ENCODE data around the gene NUP50.

DNA sequence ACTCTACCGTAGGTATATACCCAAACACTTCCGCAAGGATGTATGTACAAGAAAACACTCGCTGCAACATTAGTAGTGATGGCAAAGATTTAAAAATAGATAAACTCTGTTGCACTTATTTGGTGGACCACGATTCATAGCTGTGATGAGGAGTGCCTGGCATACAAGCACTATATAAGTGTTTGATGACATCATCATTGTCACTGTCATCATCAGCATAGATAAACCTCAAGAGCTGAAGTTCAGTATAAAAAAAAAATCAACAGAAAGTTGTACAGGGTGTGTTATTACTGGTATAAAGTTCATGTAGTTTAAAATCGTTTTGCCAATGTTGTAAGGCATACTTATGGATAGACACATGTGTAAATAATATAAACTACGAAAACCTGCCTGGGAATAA is 24.0 kb upstream of the NUP50 start:
- TF ChIP-seq, protein P1, sequence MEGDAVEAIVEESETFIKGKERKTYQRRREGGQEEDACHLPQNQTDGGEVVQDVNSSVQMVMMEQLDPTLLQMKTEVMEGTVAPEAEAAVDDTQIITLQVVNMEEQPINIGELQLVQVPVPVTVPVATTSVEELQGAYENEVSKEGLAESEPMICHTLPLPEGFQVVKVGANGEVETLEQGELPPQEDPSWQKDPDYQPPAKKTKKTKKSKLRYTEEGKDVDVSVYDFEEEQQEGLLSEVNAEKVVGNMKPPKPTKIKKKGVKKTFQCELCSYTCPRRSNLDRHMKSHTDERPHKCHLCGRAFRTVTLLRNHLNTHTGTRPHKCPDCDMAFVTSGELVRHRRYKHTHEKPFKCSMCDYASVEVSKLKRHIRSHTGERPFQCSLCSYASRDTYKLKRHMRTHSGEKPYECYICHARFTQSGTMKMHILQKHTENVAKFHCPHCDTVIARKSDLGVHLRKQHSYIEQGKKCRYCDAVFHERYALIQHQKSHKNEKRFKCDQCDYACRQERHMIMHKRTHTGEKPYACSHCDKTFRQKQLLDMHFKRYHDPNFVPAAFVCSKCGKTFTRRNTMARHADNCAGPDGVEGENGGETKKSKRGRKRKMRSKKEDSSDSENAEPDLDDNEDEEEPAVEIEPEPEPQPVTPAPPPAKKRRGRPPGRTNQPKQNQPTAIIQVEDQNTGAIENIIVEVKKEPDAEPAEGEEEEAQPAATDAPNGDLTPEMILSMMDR (IDR thresholded peaks at IDR 0.05), result no peak
- TF ChIP-seq POLR2A (IDR thresholded peaks at IDR 0.05) (no peak), EP300 (IDR thresholded peaks at IDR 0.05) (no peak)
